K562 treated with DMSO at 1 percent for 48 hours (cell line): ENCODE data around the gene FOXD4L5. TPM values are rescaled to one million over a fixed set of nuclear protein-coding genes. Genes with fewer than 3 reads are reported as not detected.

ENCODE experiments used
- total RNA-seq: library from RNA; unstranded; fragments of 300-600 nt; gene quantifications from 2 replicates; pipeline ENCODE4 v1.2.3, GENCODE V29; 2022; ENCODE audit warnings: low replicate concordance; ENCODE audit errors: extremely low read depth

FOXD4L5 gene
- not detected in 2 replicates for total RNA-seq

GRCh38 chr9:65285109-65285508, at the start of gene FOXD4L5:
FOXD4L5 (minus strand) TSS chr9:65285209; CDS start chr9:65284377, 832 bp downstream.

